ENCODE results near the gene NAA40.

GRCh38 chr11:64006398-64006797 lies 67.6 kb downstream of the NAA40 start:
- no peak for TF ChIP-seq CTCF (conservative IDR thresholded peaks at IDR 0.05; ENCODE audit: low read length)
- no peak for TF ChIP-seq EZH2phosphoT487 (IDR thresholded peaks at IDR 0.05; ENCODE audit: borderline replicate concordance)
